ENCODE data around the gene PSMC3. TPM values are rescaled to one million over a fixed set of nuclear protein-coding genes. Genes with fewer than 3 reads are reported as not detected.
A peak's percentile ranks its signal among the peaks of the same experiment; 100 is the strongest.

PSMC3 gene
- total and polyA plus RNA-seq, 2 of the 13 experiments (the other 11 are each of a cell fraction or from before 2014, with no cell fraction given) = 75.8 to 214 TPM

GRCh38 chr11:47407746-47408590, 18.3 kb downstream of the PSMC3 start, which contains the start of gene SLC39A13 (continued):
- TF ChIP-seq ZBTB4 (CRISPR knock-in tag; IDR thresholded peaks at IDR 0.05; ENCODE audit: borderline replicate concordance) = no peak
- TF ChIP-seq ZNF879 (CRISPR knock-in tag; IDR thresholded peaks at IDR 0.05) = no peak
- 0 out of 2 replicates have a peak, but pooled peaks have one; percentile 5 for TF ChIP-seq KDM6A (CRISPR knock-in tag; IDR thresholded peaks at IDR 0.05; ENCODE audit: low read depth)
- TF ChIP-seq ZFX (CRISPR knock-in tag; IDR thresholded peaks at IDR 0.05; ENCODE audit: low read depth) = peak; percentile 86
- TF ChIP-seq ATF6 (CRISPR knock-in tag; conservative IDR thresholded peaks at IDR 0.05) = peak; percentile 75; the same call in 1 of the 2 replicates
- peak; percentile 90 for TF ChIP-seq SAP130 (CRISPR knock-in tag; IDR thresholded peaks at IDR 0.05; ENCODE audit: low read depth)
- no peak for TF ChIP-seq ZBTB21 (CRISPR knock-in tag; IDR thresholded peaks at IDR 0.05)
- peak; percentile 47; the same call in 1 of the 2 replicates for TF ChIP-seq PHF8 (CRISPR knock-in tag; IDR thresholded peaks at IDR 0.05)
- no peak for TF ChIP-seq ZBTB49 (CRISPR knock-in tag; IDR thresholded peaks at IDR 0.05; ENCODE audit: borderline replicate concordance)
- peak; percentile 95 for TF ChIP-seq MTF2 (CRISPR knock-in tag; IDR thresholded peaks at IDR 0.05; ENCODE audit: borderline replicate concordance)
- TF ChIP-seq SNAPC5 (CRISPR knock-in tag; IDR thresholded peaks at IDR 0.05; ENCODE audit: borderline replicate concordance) = no peak
- no peak for TF ChIP-seq ZNF564 (CRISPR knock-in tag; IDR thresholded peaks at IDR 0.05)
- TF ChIP-seq PAF1 (CRISPR knock-in tag; IDR thresholded peaks at IDR 0.05) = no peak
- peak; percentile 61 for TF ChIP-seq RBM39 (IDR thresholded peaks at IDR 0.05; ENCODE audit: low read depth, low read length, poor library complexity, severe bottlenecking)
- no peak for TF ChIP-seq PHB2 (IDR thresholded peaks at IDR 0.05; ENCODE audit: partially characterized antibody)
- TF ChIP-seq ZNF20 (CRISPR knock-in tag; IDR thresholded peaks at IDR 0.05) = no peak
- TF ChIP-seq HINFP (CRISPR knock-in tag; IDR thresholded peaks at IDR 0.05; ENCODE audit: low read depth) = 0 out of 2 replicates have a peak, but pooled peaks have one; percentile 49
- TF ChIP-seq NR1H2 (CRISPR knock-in tag; IDR thresholded peaks at IDR 0.05; ENCODE audit: borderline replicate concordance, low read depth) = no peak
- TF ChIP-seq ZNF329 (CRISPR knock-in tag; IDR thresholded peaks at IDR 0.05; ENCODE audit: low read depth) = peak; percentile 46; the same call in 1 of the 2 replicates
